WTC11 (cell line): ENCODE measurements around the gene CLMN.

Experiments used
- ATF3 ChIP-seq: sonication (generic); formaldehyde crosslinking; conservative IDR thresholded peaks from 2 replicates; pipeline ENCODE4 v1.8.1; 2022; ENCODE audit warnings: mild to moderate bottlenecking, missing genetic modification reagents
- CTCF ChIP-seq: fragments of 200-600 bp; IDR thresholded peaks from 2 replicates; pipeline ENCODE4 v1.8.0; 2022; ENCODE audit warnings: antibody characterized with exemption
- ETV6 ChIP-seq: sonication (generic); formaldehyde crosslinking; IDR thresholded peaks from 2 replicates; pipeline ENCODE4 v1.8.1; 2022; ENCODE audit warnings: mild to moderate bottlenecking, missing genetic modification reagents
- PRDM15 ChIP-seq: sonication (generic); formaldehyde crosslinking; IDR thresholded peaks from 2 replicates; pipeline ENCODE4 v1.8.0; 2022; ENCODE audit warnings: missing genetic modification reagents
- TF ChIP-seq, protein P1 (sequence below): sonication (generic); formaldehyde crosslinking; conservative IDR thresholded peaks from 2 replicates; pipeline ENCODE4 v1.8.1; 2023; ENCODE audit warnings: mild to moderate bottlenecking, low read depth, missing genetic modification reagents, moderate library complexity
- TF ChIP-seq, protein P2 (sequence below): sonication (generic); formaldehyde crosslinking; IDR thresholded peaks from 2 replicates; pipeline ENCODE4 v1.8.0; 2023; ENCODE audit warnings: missing genetic modification reagents
- TF ChIP-seq, protein P3 (sequence below): sonication (generic); formaldehyde crosslinking; IDR thresholded peaks from 2 replicates; pipeline ENCODE4 v1.8.0; 2022; ENCODE audit warnings: mild to moderate bottlenecking, missing genetic modification reagents

DNA sequence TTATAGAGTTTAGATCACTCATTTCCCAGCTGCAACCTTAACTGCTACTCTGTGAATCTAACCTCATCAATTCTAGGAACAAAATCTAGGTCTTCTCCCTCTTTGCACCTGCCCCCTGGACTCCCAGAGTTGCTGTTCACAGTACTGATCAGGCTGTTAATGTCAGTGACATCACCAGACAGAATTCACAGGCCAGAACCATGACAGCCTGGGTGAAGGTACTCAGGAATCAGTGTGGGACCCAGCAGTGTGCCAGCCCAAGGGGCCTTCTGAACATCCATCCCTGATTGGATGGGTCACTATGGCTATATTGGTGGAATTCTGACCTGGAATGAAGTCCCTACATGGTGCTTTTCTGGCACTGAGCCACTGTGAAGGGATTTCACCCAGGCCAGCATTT is 72.8 kb downstream of the CLMN start:
- TF ChIP-seq CTCF = no peak
- no peak for TF ChIP-seq ETV6 (CRISPR knock-in tag)
- TF ChIP-seq PRDM15 (CRISPR knock-in tag) = no peak
- TF ChIP-seq, protein P1, sequence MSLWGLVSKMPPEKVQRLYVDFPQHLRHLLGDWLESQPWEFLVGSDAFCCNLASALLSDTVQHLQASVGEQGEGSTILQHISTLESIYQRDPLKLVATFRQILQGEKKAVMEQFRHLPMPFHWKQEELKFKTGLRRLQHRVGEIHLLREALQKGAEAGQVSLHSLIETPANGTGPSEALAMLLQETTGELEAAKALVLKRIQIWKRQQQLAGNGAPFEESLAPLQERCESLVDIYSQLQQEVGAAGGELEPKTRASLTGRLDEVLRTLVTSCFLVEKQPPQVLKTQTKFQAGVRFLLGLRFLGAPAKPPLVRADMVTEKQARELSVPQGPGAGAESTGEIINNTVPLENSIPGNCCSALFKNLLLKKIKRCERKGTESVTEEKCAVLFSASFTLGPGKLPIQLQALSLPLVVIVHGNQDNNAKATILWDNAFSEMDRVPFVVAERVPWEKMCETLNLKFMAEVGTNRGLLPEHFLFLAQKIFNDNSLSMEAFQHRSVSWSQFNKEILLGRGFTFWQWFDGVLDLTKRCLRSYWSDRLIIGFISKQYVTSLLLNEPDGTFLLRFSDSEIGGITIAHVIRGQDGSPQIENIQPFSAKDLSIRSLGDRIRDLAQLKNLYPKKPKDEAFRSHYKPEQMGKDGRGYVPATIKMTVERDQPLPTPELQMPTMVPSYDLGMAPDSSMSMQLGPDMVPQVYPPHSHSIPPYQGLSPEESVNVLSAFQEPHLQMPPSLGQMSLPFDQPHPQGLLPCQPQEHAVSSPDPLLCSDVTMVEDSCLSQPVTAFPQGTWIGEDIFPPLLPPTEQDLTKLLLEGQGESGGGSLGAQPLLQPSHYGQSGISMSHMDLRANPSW (CRISPR knock-in tag) = no peak
- TF ChIP-seq ATF3 (CRISPR knock-in tag) = no peak
- TF ChIP-seq, protein P2, sequence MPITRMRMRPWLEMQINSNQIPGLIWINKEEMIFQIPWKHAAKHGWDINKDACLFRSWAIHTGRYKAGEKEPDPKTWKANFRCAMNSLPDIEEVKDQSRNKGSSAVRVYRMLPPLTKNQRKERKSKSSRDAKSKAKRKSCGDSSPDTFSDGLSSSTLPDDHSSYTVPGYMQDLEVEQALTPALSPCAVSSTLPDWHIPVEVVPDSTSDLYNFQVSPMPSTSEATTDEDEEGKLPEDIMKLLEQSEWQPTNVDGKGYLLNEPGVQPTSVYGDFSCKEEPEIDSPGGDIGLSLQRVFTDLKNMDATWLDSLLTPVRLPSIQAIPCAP (CRISPR knock-in tag) = no peak
- TF ChIP-seq, protein P3, sequence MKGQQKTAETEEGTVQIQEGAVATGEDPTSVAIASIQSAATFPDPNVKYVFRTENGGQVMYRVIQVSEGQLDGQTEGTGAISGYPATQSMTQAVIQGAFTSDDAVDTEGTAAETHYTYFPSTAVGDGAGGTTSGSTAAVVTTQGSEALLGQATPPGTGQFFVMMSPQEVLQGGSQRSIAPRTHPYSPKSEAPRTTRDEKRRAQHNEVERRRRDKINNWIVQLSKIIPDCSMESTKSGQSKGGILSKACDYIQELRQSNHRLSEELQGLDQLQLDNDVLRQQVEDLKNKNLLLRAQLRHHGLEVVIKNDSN = no peak
